ENCODE measurements around the gene ZNF550. TPM values are rescaled to one million over a fixed set of nuclear protein-coding genes. Genes with fewer than 3 reads are reported as not detected.

ZNF550 gene
- total RNA-seq, 1 experiment from 2014 or later = 3.1 TPM

DNA sequence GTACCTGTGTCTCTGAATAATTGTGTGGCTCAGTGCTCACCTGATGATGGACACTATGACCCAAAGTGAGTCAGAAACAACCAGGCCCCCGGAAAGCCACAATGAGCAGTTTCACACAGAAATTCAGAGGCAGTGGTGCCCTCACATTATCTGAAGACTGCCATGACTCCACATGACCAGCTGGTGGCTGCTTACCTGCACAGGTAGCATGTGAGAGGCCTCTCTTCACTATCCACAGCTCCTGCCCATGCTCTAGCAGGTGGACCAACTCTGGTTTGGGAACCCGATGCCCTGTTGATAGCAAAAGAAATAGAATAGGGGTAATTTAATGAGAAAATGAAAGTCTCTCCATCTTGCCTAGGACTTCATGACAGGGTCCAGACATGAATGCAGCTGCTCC, 7.2 kb downstream of the ZNF550 start:
- TF ChIP-seq ELF1 (IDR thresholded peaks at IDR 0.05; ENCODE audit: borderline replicate concordance, low read depth) (no peak), SRF (IDR thresholded peaks at IDR 0.05; ENCODE audit: low read depth) (no peak), SIN3A (IDR thresholded peaks at IDR 0.05; ENCODE audit: low read depth) (no peak), CEBPB (IDR thresholded peaks at IDR 0.05; ENCODE audit: low read depth) (no peak), SP1 (IDR thresholded peaks at IDR 0.05; ENCODE audit: low read depth) (no peak), YY1 (IDR thresholded peaks at IDR 0.05; ENCODE audit: extremely low read depth, insufficient replicate concordance, low read depth, low read length) (no peak), EGR1 (IDR thresholded peaks at IDR 0.05; ENCODE audit: low read depth) (no peak), RAD21 (IDR thresholded peaks at IDR 0.05; ENCODE audit: low read depth) (no peak), CBX3 (IDR thresholded peaks at IDR 0.05; ENCODE audit: low read depth) (no peak), JUND (IDR thresholded peaks at IDR 0.05) (no peak), FOSL1 (IDR thresholded peaks at IDR 0.05; ENCODE audit: low read depth) (no peak), ZFX (IDR thresholded peaks at IDR 0.05) (no peak), POLR2A (IDR thresholded peaks at IDR 0.05; ENCODE audit: borderline replicate concordance, extremely low read depth, insufficient read depth, insufficient read length) (no peak), EZH2phosphoT487 (IDR thresholded peaks at IDR 0.05; ENCODE audit: borderline replicate concordance) (no peak), TCF7L2 (IDR thresholded peaks at IDR 0.05; ENCODE audit: borderline replicate concordance, extremely low read depth, insufficient read depth, insufficient read length) (no peak)
- TF ChIP-seq, protein P1, sequence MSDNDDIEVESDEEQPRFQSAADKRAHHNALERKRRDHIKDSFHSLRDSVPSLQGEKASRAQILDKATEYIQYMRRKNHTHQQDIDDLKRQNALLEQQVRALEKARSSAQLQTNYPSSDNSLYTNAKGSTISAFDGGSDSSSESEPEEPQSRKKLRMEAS (IDR thresholded peaks at IDR 0.05) = no peak
- TF ChIP-seq, protein P2, sequence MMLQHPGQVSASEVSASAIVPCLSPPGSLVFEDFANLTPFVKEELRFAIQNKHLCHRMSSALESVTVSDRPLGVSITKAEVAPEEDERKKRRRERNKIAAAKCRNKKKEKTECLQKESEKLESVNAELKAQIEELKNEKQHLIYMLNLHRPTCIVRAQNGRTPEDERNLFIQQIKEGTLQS (IDR thresholded peaks at IDR 0.05) = no peak
- TF ChIP-seq, protein P3, sequence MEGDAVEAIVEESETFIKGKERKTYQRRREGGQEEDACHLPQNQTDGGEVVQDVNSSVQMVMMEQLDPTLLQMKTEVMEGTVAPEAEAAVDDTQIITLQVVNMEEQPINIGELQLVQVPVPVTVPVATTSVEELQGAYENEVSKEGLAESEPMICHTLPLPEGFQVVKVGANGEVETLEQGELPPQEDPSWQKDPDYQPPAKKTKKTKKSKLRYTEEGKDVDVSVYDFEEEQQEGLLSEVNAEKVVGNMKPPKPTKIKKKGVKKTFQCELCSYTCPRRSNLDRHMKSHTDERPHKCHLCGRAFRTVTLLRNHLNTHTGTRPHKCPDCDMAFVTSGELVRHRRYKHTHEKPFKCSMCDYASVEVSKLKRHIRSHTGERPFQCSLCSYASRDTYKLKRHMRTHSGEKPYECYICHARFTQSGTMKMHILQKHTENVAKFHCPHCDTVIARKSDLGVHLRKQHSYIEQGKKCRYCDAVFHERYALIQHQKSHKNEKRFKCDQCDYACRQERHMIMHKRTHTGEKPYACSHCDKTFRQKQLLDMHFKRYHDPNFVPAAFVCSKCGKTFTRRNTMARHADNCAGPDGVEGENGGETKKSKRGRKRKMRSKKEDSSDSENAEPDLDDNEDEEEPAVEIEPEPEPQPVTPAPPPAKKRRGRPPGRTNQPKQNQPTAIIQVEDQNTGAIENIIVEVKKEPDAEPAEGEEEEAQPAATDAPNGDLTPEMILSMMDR (IDR thresholded peaks at IDR 0.05 in 2 of 3, conservative IDR thresholded peaks at IDR 0.05 in 1 of 3; ENCODE audit: borderline replicate concordance in 1 of 3, insufficient read depth in 1 of 3, low read depth in 2 of 3, low read length in 2 of 3) = no peak
- TF ChIP-seq, protein P4, sequence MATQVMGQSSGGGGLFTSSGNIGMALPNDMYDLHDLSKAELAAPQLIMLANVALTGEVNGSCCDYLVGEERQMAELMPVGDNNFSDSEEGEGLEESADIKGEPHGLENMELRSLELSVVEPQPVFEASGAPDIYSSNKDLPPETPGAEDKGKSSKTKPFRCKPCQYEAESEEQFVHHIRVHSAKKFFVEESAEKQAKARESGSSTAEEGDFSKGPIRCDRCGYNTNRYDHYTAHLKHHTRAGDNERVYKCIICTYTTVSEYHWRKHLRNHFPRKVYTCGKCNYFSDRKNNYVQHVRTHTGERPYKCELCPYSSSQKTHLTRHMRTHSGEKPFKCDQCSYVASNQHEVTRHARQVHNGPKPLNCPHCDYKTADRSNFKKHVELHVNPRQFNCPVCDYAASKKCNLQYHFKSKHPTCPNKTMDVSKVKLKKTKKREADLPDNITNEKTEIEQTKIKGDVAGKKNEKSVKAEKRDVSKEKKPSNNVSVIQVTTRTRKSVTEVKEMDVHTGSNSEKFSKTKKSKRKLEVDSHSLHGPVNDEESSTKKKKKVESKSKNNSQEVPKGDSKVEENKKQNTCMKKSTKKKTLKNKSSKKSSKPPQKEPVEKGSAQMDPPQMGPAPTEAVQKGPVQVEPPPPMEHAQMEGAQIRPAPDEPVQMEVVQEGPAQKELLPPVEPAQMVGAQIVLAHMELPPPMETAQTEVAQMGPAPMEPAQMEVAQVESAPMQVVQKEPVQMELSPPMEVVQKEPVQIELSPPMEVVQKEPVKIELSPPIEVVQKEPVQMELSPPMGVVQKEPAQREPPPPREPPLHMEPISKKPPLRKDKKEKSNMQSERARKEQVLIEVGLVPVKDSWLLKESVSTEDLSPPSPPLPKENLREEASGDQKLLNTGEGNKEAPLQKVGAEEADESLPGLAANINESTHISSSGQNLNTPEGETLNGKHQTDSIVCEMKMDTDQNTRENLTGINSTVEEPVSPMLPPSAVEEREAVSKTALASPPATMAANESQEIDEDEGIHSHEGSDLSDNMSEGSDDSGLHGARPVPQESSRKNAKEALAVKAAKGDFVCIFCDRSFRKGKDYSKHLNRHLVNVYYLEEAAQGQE (IDR thresholded peaks at IDR 0.05; ENCODE audit: low read depth) = no peak
- no peak overlapping the region for H2AFZ ChIP-seq (ENCODE audit: low read depth, low read length, poor library complexity, severe bottlenecking)
- RAD21 ChIA-PET (ENCODE audit: low non-redundant PET in 1 of 2, low total read pairs in 2 of 2, uncharacterized antibody in 2 of 2, unreplicated experiment in 2 of 2) = no interaction called here
- no peak overlapping the region for H3K27ac ChIP-seq (ENCODE audit: low read depth, low read length)
- H3K4me3 ChIP-seq (replicated peaks in 1 of 2; ENCODE audit: low read depth in 1 of 2, low read length in 2 of 2) = no peak overlapping the region
- ATAC-seq (no peak), DNase-seq (ENCODE audit: low read depth, low spot score) (no peak)
- intact Hi-C loops (cut with micrococcal nuclease) = no loop called here
- H3K27me3 ChIP-seq (ENCODE audit: insufficient read depth, low read length) = no peaks in the 10 kb centered on the region
- no peaks in the 10 kb centered on the region for H3K36me3 ChIP-seq (ENCODE audit: control insufficient read depth in 1 of 2, insufficient read depth in 2 of 2, low read length in 2 of 2)
- no peak overlapping the region for H3K9ac ChIP-seq (ENCODE audit: low read length)
- no peaks in the 10 kb centered on the region for H4K20me1 ChIP-seq (ENCODE audit: insufficient read depth)
- POLR2A ChIA-PET = no interaction called here
- no peaks in the 10 kb centered on the region for H3K79me2 ChIP-seq (ENCODE audit: insufficient read depth, low read length)
- CTCF ChIA-PET = no interaction called here
- H3K9me2 ChIP-seq (ENCODE audit: insufficient read depth) = no peaks in the 10 kb centered on the region
- H3K4me1 ChIP-seq (ENCODE audit: control insufficient read depth in 1 of 2, insufficient read depth in 2 of 2, low read length in 2 of 2) = no peaks in the 10 kb centered on the region
- H3K4me2 ChIP-seq (ENCODE audit: low read length) = no peak overlapping the region
- BruUV-seq (replicated peaks) = no TSS peak
- H3K9me3 ChIP-seq (ENCODE audit: control insufficient read depth in 1 of 2, insufficient read depth in 1 of 2, low read depth in 1 of 2, low read length in 2 of 2) = peaks cover 0 to 28% of the 10 kb centered on the region in 2 experiments; a peak in 2 of 4 replicates

All from HCT116 (cell line).